A673 (cell line): ENCODE measurements around the gene AMH. TPM values are rescaled to one million over a fixed set of nuclear protein-coding genes. Genes with fewer than 3 reads are reported as not detected.

Experiments
- BruUV-seq: library from RNA; stranded (reverse); fragments of 400-500 nt; replicated peaks from 2 replicates; lab custom pipeline; 2021; lab: Mats Ljungman, UMichigan
- CTCF ChIA-PET: fragments of 300-600 bp; sonication (Branson Sonifier 250); formaldehyde crosslinking; loops from one replicate; lab custom pipeline; 2022; ENCODE audit warnings: antibody characterized with exemption; lab: Charles Lee
- POLR2A ChIA-PET: fragments of 300-600 bp; sonication (Branson Sonifier 250); formaldehyde crosslinking; loops from one replicate; lab custom pipeline; 2022; ENCODE audit warnings: antibody characterized with exemption; ENCODE audit not compliant: low non-redundant PET; lab: Charles Lee
- DNase-seq: peaks from one replicate; pipeline ENCODE4 v3.0.0-alpha.2; 2015; ENCODE audit warnings: low spot score
- H3K27ac ChIP-seq: fragments of 200-600 bp; sonication (generic); 2 replicates; pipeline ENCODE4 v1.5.1; 2016; ENCODE audit warnings: mixed run types, low read depth, mild to moderate bottlenecking, mixed read lengths, antibody characterized with exemption, low read length; ENCODE audit not compliant: poor library complexity, severe bottlenecking
- H3K27me3 ChIP-seq: fragments of 200-600 bp; sonication (generic); replicated peaks from 2 replicates; pipeline ENCODE4 v1.6.1; 2017; ENCODE audit warnings: mixed run types, low read depth, mild to moderate bottlenecking, mixed read lengths, antibody characterized with exemption, low read length; ENCODE audit not compliant: insufficient read depth, poor library complexity
- H3K36me3 ChIP-seq: fragments of 200-600 bp; sonication (generic); 2 replicates; pipeline ENCODE4 v1.6.1; 2016; ENCODE audit warnings: mixed run types, mild to moderate bottlenecking, mixed read lengths, antibody characterized with exemption, low read length; ENCODE audit not compliant: insufficient read depth, poor library complexity, severe bottlenecking
- H3K4me1 ChIP-seq: fragments of 200-600 bp; sonication (generic); 2 replicates; pipeline ENCODE4 v1.6.1; 2017; ENCODE audit warnings: mixed run types, mild to moderate bottlenecking, mixed read lengths, antibody characterized with exemption, low read length; ENCODE audit not compliant: insufficient read depth, poor library complexity, severe bottlenecking
- H3K4me3 ChIP-seq: fragments of 200-600 bp; sonication (generic); 2 replicates; pipeline ENCODE4 v1.5.1; 2016; ENCODE audit warnings: low read depth, mixed run types, mild to moderate bottlenecking, mixed read lengths, low read length; ENCODE audit not compliant: poor library complexity, severe bottlenecking
- H3K9me3 ChIP-seq: fragments of 200-600 bp; sonication (generic); 2 replicates; pipeline ENCODE4 v1.6.1; 2016; ENCODE audit warnings: mixed run types, low read depth, mild to moderate bottlenecking, mixed read lengths, antibody characterized with exemption, low read length; ENCODE audit not compliant: poor library complexity, severe bottlenecking
- EZH2 ChIP-seq: fragments of 200-600 bp; sonication (generic); IDR thresholded peaks from 2 replicates; pipeline ENCODE4 v1.6.1; 2017; ENCODE audit warnings: borderline replicate concordance, low read depth, mild to moderate bottlenecking, mixed read lengths, antibody characterized with exemption, low read length; ENCODE audit not compliant: poor library complexity, severe bottlenecking
- intact Hi-C: fragments of 100-400 bp; cut with micrococcal nuclease; formaldehyde crosslinking; loops from one replicate; pipeline ENCODE4 v1.10.0; 2022; ENCODE audit not compliant: unreplicated experiment
- total RNA-seq: library from RNA; stranded (reverse); gene quantifications from 2 replicates; pipeline ENCODE4 v1.2.3, GENCODE V29; 2021
- TF ChIP-seq, protein P1 (sequence below): fragments of 300-800, 200-600 bp; sonication (generic); conservative IDR thresholded peaks from 2 replicates; pipeline ENCODE4 v1.5.1; 2017; ENCODE audit warnings: low read depth, mild to moderate bottlenecking, antibody characterized with exemption, low read length, moderate library complexity, mixed read lengths

The AMH gene
- total RNA-seq, 1 experiment from 2014 or later, result 16.3 TPM

DNA sequence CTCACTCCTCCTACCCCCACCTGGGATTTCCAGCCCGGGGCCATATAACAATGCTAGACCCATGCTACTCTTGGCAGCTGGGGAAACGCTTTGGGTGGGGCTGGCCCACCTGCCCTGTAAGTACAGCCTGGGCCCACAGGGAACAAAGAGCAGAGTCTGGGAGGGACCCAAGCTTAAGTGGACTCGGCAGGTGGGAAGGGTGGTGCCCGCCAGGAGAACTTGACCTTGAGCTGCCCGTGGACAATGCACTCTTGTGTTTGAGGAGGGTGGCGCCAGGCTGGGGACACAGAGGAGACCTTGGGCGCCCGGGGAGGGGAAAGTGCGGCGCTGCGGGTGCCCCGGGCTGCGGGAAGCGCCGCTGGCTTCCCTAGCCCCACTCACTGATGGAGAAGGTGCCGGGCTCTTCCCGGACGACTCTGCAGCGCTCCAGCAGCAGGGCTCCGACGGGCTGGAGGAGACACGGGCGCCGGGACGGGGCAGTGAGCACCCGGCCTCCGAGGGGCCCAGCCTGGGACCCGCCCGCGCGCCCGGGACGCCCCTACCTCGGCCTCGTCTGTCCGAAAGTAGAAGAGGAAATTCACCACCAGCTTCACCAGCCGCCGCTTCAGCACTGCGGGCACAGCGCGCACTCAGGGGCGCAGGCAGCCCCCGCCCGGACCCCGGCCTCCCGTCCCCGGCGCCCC lies 13.6 kb upstream of the AMH start:
- TF ChIP-seq EZH2, result no peak
- TF ChIP-seq, protein P1, sequence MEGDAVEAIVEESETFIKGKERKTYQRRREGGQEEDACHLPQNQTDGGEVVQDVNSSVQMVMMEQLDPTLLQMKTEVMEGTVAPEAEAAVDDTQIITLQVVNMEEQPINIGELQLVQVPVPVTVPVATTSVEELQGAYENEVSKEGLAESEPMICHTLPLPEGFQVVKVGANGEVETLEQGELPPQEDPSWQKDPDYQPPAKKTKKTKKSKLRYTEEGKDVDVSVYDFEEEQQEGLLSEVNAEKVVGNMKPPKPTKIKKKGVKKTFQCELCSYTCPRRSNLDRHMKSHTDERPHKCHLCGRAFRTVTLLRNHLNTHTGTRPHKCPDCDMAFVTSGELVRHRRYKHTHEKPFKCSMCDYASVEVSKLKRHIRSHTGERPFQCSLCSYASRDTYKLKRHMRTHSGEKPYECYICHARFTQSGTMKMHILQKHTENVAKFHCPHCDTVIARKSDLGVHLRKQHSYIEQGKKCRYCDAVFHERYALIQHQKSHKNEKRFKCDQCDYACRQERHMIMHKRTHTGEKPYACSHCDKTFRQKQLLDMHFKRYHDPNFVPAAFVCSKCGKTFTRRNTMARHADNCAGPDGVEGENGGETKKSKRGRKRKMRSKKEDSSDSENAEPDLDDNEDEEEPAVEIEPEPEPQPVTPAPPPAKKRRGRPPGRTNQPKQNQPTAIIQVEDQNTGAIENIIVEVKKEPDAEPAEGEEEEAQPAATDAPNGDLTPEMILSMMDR, result no peak
- H3K27ac ChIP-seq, result peak overlapping the region; percentile 88
- DNase-seq, result no peak
- ChIA-PET POLR2A (interaction anchor here (0.5 kb wide), 1 partner anchor 1101 kb away, joined by 4 read pairs; no protein-coding TSS in a partner anchor), CTCF (interaction anchor here (0.7 kb wide), 1 partner anchor 157 kb away, joined by 3 read pairs; no protein-coding TSS in a partner anchor)
- peaks cover 47% of the 10 kb centered on the region for H3K36me3 ChIP-seq
- H3K4me1 ChIP-seq, result peaks cover 32% of the 10 kb centered on the region
- no peaks in the 10 kb centered on the region for H3K9me3 ChIP-seq
- no TSS peak for BruUV-seq
- H3K27me3 ChIP-seq, result no peaks in the 10 kb centered on the region
- peak overlapping the region; percentile 96 for H3K4me3 ChIP-seq
- intact Hi-C loops, result loop anchor here (2.0 to 5.0 kb wide), 2 partner anchors 37 to 402 kb away; no protein-coding TSS in a partner anchor

- ChIA-PET POLR2A (interaction anchor here (0.5 kb wide), 1 partner anchor 1102 kb away, joined by 4 read pairs; no protein-coding TSS in a partner anchor), CTCF (interaction anchor here (0.7 kb wide), 1 partner anchor 156 kb away, joined by 3 read pairs; no protein-coding TSS in a partner anchor)
- peaks cover 42% of the 10 kb centered on the region for H3K36me3 ChIP-seq
- TF ChIP-seq, protein P1, result no peak
- no peak for TF ChIP-seq EZH2
- H3K27ac ChIP-seq, result peak overlapping the region; percentile 88
- peaks cover 35% of the 10 kb centered on the region for H3K4me1 ChIP-seq
- BruUV-seq, result no TSS peak
- DNase-seq, result no peak
- peak overlapping the region; percentile 96 for H3K4me3 ChIP-seq
- no peaks in the 10 kb centered on the region for H3K9me3 ChIP-seq
- H3K27me3 ChIP-seq, result no peaks in the 10 kb centered on the region
- intact Hi-C loops, result loop anchor here (2.0 to 5.0 kb wide), 2 partner anchors 37 to 401 kb away; no protein-coding TSS in a partner anchor
These were observed 13.1 kb upstream of the AMH start for GRCh38 chr19:2236064-2236313.

DNA sequence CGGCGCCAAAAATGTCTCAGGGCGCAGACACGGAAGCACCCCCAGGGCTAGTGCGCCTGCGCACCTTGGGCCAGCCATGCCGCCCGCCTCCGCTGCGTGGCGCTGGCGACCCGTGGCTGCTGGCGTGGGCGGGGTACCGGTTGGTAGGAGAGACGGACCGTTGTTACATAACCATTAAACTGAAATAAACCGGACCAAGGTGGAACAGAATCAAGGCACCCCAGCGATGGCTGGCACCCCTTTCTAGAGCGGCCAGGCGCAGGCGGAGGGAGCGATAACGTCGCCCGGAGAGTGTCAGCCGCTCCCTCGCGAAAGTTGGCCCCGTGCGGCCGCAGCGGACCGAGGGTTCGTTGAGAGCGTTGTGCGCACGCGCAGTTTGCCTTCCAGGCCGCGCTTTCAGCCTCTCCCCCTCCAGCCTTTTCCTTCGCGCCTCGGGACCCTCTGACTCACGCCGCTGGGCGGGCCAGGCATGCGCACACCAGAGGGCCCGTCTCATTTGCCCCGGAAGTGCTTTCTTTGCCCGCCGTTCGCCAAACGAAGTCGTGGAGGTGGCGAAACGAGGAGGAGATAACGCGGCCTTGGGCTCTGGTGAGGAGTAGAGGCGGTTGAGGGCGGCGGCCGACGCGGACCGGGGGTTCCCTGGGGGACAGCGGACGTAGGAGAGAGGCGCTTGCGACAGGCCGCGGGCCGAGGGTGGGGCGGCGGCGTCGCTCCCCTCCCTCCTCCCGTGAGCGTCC lies 12.6 kb upstream of the AMH start, which contains the start of the genes PLEKHJ1 and SF3A2:
Gene PLEKHJ1 (minus strand): TSS at position 16 of the 737 bp plus-strand sequence. CDS start 81 bp downstream, outside the sequence.
Gene SF3A2 (plus strand): TSS at position 511 of the 737 bp plus-strand sequence. CDS start 6,595 bp downstream, outside the sequence.
- H3K27ac ChIP-seq, result peak within 1 kb of the TSS; percentile 88

More for the DNA sequence above, 12.6 kb upstream of the AMH start, which contains the start of the genes PLEKHJ1 and SF3A2:
- POLR2A ChIA-PET, result no interaction called here
- peaks cover 39% of the 10 kb centered on the region for H3K4me1 ChIP-seq
- peak; percentile 99 for DNase-seq
- H3K9me3 ChIP-seq, result no peaks in the 10 kb centered on the region
- no peak for TF ChIP-seq EZH2
- TF ChIP-seq, protein P1, result peak; percentile 99
- H3K27me3 ChIP-seq, result no peaks in the 10 kb centered on the region
- BruUV-seq, result no TSS peak
- intact Hi-C loops, result loop anchor here (2.0 to 5.0 kb wide), 2 partner anchors 36 to 401 kb away; no protein-coding TSS in a partner anchor
- CTCF ChIA-PET, result interaction anchor here (0.7 kb wide), 1 partner anchor 156 kb away, joined by 3 read pairs; no protein-coding TSS in a partner anchor
- H3K4me3 ChIP-seq, result peak within 1 kb of the TSS; percentile 96
- peaks cover 40% of the 10 kb centered on the region for H3K36me3 ChIP-seq
